GM21717 (cell line): ENCODE measurements around the gene SUZ12.
A peak's percentile ranks its signal among the peaks of the same experiment; 100 is the strongest.
"Not testable (repeated sequence)": the region's sequence is repeated elsewhere in the genome, so short reads cannot be mapped to it uniquely, and the experiment has no call there.

ENCODE experiments used
- ATAC-seq: cut with Tn5 transposase; IDR thresholded peaks from one replicate; pipeline ENCODE4 v1.9.1; 2021; ENCODE audit warnings: mild to moderate bottlenecking, moderate library complexity; ENCODE audit not compliant: unreplicated experiment

SUZ12 gene

DNA sequence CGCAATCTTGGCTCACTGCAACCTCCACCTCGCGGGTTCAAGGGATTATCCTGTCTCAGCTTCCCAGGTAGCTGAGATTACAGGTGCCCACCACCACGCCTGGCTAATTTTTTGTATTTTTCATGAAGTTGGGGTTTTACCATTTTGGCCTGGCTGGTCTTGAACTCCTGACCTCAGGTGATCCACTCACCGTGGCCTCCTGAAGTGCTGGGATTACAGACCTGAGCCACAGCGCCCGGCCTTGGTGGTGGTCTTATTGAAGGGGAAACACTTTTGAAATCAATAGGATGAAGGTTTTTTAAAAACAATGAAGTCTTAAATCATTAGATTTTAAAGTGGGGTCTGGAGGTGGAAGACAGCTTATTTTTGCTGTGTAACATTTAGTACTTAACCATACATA is 5.6 kb downstream of the SUZ12 start:
- not testable (repeated sequence) for ATAC-seq

DNA sequence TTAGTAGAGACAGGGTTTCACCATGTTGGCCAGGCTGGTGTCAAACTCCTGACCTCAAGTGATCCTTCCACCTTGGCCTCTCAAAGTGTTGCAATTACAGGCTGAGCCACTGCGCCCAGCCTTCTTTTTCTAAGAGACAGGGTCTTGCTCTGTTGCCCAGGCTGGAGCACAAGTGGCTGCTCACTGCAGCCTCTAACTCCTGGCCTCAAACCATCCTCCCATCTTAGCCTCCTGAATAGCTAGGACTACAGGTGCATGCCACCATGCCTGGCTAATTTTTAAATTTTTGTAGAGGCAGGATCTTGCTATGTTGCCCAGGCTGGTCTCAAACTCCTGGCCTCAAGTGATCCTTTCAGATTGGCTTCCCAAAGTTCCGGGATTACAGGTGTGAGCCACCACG is 15.1 kb downstream of the SUZ12 start:
- not testable (repeated sequence) for ATAC-seq

DNA sequence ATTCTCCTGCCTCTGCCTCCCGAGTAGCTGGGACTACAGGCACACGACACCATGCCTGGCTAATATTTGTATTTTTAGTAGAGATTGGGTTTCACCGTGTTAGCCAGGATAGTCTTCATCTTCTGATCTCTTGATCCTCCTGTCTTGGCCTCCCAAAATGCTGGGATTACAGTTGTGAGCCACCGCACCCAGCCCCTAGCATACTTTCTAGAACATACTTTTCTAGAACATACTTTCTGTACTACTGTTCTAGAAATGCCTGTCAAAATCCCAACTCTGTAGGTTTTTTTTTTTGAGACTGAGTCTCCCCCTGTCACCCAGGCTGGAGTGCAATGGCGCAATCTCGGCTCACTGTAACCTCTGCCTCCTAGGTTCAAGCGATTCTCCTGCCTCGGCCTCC is 27.3 kb downstream of the SUZ12 start:
- ATAC-seq, result not testable (repeated sequence)

DNA sequence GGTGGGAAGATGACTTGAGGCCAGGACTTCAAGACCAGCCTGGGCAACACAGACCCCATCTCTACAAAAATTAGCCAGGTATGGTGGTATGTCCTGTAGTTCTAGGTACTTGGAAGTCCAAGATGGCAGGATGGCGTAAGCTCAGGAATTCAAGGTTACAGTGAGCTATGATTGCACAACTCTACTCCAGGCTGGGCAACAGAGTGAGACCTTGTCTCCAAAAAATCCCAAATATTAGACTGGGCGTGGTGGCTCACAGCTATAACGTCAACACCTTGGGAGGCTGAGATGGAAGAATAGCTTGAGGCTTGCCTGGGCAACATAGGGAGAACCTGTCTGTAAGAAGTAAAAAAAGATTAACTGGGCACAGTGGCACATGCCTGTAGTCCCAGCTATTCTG is 30.8 kb downstream of the SUZ12 start:
- no peak for ATAC-seq

DNA sequence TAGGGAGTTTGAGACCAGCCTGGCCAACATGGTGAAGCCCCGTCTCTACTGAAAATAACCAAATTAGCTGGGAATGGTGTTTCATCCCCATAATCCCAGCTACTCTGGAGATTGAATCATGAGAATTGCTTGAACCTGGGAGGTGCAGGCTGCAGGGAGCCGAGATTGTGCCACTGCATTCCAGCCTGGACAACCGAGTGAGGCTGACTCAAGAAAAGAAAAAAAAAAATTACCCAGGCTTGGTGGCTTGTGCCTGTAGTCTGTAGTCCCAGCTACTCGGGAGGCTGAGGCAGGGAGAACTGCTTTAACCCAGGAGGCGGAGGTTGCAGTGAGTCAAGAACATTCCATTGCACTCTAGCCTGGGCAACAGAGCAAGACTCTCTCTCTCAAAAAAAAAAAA is 33.6 kb downstream of the SUZ12 start:
- not testable (repeated sequence) for ATAC-seq

DNA sequence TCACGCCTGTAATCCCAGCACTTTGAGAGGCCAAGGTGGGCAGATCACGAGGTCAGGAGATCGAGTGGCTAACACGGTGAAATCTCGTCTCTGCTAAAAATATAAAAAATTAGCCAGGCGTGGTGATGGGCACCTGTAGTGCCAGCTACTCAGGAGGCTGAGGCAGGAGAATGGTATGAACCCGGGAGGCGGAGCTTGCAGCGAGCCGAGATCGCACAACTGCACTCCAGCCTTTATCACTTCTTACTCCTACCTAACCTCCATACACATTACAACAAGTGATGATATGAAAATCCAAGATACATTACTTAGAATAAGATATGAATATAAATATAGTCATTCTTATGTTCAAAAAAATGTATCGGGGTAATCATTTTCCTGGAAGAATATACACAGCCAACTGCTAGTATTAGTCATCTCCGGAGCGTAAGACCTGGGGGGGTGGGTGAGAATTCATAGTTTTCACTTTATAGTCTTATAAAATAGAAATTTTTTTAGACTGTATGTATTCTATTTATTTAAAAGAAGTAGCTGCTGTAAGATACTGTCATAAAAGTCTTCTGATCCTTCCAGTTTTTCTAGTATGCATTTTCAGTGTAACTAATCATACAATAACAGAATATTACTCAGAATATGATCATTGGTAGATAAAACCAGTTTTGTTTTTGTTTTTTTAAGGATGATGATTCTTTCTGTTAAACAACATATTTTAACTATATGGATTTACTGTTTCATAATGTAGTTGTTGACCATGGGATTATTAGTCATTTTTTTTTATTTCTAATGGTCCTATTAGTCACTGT is 37.7 kb downstream of the SUZ12 start:
- not testable (repeated sequence) for ATAC-seq

DNA sequence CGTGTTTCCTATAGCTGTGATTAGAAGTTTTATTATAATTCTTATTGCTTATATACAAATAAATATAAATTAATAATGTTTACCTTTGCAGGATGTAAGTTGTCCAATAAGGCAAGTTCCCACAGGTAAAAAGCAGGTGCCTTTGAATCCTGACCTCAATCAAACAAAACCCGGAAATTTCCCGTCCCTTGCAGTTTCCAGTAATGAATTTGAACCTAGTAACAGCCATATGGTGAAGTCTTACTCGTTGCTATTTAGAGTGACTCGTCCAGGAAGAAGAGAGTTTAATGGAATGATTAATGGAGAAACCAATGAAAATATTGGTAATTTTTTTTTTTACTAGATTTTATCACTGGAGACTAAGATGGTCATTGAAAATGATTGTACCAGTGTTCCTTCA is 38.6 kb downstream of the SUZ12 start:
- ATAC-seq, result not testable (repeated sequence)

DNA sequence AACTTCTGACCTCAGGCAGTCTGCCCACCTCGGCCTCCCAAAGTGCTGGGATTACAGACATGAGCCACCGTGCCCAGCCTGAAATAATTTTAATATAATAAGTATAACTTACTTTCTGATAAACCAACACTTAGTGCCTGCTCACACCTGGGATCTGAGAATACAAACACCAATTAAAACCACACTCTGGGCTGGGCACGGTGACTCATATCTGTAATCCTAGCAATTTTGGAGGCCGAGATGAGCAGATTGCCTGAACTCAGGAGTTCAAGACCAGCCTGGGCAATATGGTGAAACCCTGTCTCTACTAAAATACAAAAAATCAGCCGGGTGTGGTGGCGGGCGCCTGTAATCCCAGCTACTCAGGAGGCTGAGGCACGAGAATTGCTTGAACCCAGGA is 55.0 kb downstream of the SUZ12 start:
- not testable (repeated sequence) for ATAC-seq

- no peak for ATAC-seq
Observed at GRCh38 chr17:31997005-31997404, 60.2 kb downstream of the SUZ12 start.

GRCh38 chr17:32006957-32007462 is 70.2 kb downstream of the SUZ12 start, which contains the start of gene LRRC37B:
Gene LRRC37B, plus strand, starts transcription at chr17:32007383. Its CDS starts 14,010 bp downstream, at chr17:32021393.
- ATAC-seq, result peak; percentile 75

DNA sequence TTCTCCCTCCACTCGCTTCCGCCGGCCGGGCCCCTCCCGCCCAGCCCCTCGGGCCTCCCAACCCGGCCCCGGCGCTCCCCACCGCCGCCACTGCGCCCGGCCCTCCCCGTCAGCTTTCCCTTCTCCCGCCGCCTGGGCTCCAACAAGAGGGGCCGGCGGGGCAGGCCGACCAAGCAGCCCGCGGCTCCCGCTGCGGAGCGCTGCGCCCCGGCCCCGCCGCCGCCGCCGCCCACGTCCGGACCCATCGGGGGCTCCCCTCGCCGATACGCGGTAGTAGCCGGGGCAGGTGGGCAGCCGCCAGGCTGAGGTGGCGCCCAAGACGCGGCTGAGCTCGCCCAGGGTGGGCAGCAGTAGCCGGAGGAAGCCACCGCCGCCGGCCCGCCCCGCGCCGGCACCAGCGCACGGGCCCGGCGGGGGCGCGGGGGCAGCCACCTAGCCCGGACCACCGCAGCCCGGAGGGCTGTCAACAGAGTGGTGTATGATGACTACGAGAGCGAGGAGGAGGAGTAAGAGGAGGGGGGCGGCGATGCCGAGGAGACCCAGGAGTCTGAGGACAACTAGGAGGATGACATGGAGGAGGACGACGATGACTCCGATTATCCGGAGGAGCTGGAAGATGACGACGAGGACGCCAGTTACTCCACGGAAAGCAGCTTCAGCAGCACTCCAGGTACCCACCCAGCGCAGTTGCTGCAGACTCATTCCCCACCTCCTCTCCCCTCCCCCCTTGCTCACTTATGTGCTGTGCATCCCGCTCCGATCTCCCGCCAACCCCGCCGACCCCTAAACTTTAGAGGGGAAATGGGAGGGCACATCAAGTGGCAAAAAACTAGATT is 70.9 kb downstream of the SUZ12 start:
- ATAC-seq, result peak; percentile 37

- no peak for ATAC-seq
Observed at GRCh38 chr17:32009262-32009542, 72.4 kb downstream of the SUZ12 start.

DNA sequence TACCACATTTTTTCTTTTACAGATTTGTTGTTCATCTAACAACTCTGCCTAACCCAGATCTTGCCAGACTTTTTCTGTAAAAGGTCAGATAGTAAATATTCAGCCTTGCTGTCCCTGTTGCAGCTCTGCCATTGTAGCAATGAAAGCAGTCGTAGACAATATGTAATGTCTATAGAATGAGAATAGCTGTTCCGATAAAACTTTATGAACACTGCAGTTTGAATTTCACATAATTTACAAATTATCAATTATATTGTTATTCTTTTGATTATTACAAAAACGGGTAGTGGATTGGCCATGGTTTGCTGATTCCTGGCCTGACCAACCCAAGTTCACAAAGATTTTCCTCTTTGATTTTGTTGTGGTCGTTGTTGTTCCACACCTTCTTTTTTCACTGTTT is 73.3 kb downstream of the SUZ12 start:
- ATAC-seq, result no peak

- ATAC-seq, result no peak
Observed at GRCh38 chr17:32015245-32016013, 78.6 kb downstream of the SUZ12 start.

- no peak for ATAC-seq
Observed at GRCh38 chr17:32016231-32016630, 79.4 kb downstream of the SUZ12 start.

- no peak for ATAC-seq
Observed at GRCh38 chr17:32019228-32019627, 82.4 kb downstream of the SUZ12 start.

DNA sequence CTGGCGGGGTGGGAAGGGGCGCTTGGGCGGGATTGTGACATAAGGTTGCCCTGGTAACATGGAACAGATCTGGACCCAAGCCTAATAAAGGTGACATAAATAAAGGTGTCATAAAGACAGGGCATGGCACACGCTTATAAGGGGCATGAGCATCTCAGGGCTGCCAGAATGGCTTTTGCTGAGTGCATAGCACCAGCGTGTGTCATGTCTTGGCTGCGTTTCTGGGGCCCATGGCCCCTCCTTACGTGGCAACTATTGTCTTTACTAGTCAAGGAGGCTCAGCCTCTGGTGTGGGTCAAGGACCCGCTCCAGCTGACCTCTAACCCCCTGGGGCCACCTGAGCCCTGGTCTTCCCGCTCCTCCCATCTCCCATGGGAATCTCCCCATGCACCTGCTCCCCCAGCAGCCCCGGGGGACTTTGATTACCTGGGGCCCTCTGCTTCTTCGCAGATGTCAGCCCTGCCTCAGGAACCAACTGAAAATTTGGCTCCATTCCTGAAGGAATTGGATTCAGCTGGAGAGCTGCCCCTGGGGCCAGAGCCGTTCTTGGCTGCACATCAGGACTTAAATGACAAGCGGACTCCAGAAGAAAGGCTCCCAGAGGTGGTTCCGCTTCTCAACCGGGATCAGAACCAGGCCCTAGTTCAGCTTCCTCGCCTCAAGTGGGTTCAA is 84.3 kb downstream of the SUZ12 start:
- no peak for ATAC-seq

GRCh38 chr17:32021615-32021955 is 84.8 kb downstream of the SUZ12 start:
- ATAC-seq, result no peak

DNA sequence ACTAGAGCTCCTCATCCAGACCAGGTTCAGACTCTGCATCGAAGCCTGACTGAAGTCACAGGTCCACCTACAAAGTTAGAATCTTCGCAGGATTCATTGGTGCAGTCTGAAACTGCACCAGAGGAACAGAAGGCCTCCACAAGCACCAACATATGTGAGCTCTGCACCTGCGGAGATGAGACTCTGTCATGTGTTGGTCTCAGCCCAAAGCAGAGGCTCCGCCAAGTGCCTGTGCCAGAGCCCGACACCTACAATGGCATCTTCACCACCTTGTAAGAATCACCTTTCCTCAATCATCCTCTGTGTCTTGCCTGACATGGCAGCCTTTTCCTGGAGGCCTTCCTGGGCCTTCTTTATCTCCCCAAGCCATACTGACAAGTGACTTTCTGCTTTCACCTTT is 85.7 kb downstream of the SUZ12 start:
- not testable (repeated sequence) for ATAC-seq

DNA sequence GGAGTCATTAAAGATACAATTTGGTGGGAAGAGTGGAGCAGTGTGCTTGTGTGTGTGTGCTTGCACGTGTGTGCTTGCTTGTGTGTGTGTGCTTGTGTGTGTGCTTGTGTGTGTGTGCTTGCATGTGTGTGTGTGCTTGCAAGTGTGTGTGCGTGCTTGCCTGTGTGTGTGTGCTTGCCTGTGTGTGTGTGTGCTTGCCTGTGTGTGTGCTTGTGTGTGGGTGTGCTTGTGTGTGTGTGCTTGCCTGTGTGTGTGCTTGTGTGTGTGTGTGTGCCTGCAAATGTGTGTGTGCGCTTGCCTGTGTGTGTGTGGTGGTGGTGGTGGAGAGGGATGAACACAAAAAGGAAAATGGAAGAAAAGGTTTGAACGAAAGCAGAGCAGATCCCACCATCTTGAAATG is 90.5 kb downstream of the SUZ12 start:
- not testable (repeated sequence) for ATAC-seq

GRCh38 chr17:32033223-32033622 is 96.4 kb downstream of the SUZ12 start:
- ATAC-seq, result no peak
